Measurements from ENCODE around the gene NOVA2. TPM values are rescaled to one million over a fixed set of nuclear protein-coding genes. Genes with fewer than 3 reads are reported as not detected.

NOVA2 gene
- total RNA-seq, 1 experiment from 2014 or later = 2.5 TPM

- no peak overlapping the region for H3K4me2 ChIP-seq (ENCODE audit: low read length)
- no peak for TF ChIP-seq ELF1 (IDR thresholded peaks at IDR 0.05; ENCODE audit: borderline replicate concordance, low read depth)
- no peak for TF ChIP-seq TCF7L2 (IDR thresholded peaks at IDR 0.05; ENCODE audit: borderline replicate concordance, extremely low read depth, insufficient read depth, insufficient read length)
- no peak for TF ChIP-seq POLR2A (IDR thresholded peaks at IDR 0.05; ENCODE audit: borderline replicate concordance, extremely low read depth, insufficient read depth, insufficient read length)
- TF ChIP-seq FOSL1 (IDR thresholded peaks at IDR 0.05; ENCODE audit: low read depth) = no peak
- no peak for TF ChIP-seq CTCF (IDR thresholded peaks at IDR 0.05 in 2 of 3, conservative IDR thresholded peaks at IDR 0.05 in 1 of 3; ENCODE audit: borderline replicate concordance in 1 of 3, insufficient read depth in 1 of 3, low read depth in 2 of 3, low read length in 2 of 3)
- TF ChIP-seq SP1 (IDR thresholded peaks at IDR 0.05; ENCODE audit: low read depth) = no peak
- TF ChIP-seq SIN3A (IDR thresholded peaks at IDR 0.05; ENCODE audit: low read depth) = no peak
- no peak for TF ChIP-seq RAD21 (IDR thresholded peaks at IDR 0.05; ENCODE audit: low read depth)
- TF ChIP-seq CBX3 (IDR thresholded peaks at IDR 0.05; ENCODE audit: low read depth) = no peak
- TF ChIP-seq EZH2 (IDR thresholded peaks at IDR 0.05) = no peak
- TF ChIP-seq JUND (IDR thresholded peaks at IDR 0.05) = no peak
- TF ChIP-seq ZNF274 (IDR thresholded peaks at IDR 0.05; ENCODE audit: low read depth, low read length) = no peak
- TF ChIP-seq, protein P1, sequence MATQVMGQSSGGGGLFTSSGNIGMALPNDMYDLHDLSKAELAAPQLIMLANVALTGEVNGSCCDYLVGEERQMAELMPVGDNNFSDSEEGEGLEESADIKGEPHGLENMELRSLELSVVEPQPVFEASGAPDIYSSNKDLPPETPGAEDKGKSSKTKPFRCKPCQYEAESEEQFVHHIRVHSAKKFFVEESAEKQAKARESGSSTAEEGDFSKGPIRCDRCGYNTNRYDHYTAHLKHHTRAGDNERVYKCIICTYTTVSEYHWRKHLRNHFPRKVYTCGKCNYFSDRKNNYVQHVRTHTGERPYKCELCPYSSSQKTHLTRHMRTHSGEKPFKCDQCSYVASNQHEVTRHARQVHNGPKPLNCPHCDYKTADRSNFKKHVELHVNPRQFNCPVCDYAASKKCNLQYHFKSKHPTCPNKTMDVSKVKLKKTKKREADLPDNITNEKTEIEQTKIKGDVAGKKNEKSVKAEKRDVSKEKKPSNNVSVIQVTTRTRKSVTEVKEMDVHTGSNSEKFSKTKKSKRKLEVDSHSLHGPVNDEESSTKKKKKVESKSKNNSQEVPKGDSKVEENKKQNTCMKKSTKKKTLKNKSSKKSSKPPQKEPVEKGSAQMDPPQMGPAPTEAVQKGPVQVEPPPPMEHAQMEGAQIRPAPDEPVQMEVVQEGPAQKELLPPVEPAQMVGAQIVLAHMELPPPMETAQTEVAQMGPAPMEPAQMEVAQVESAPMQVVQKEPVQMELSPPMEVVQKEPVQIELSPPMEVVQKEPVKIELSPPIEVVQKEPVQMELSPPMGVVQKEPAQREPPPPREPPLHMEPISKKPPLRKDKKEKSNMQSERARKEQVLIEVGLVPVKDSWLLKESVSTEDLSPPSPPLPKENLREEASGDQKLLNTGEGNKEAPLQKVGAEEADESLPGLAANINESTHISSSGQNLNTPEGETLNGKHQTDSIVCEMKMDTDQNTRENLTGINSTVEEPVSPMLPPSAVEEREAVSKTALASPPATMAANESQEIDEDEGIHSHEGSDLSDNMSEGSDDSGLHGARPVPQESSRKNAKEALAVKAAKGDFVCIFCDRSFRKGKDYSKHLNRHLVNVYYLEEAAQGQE (IDR thresholded peaks at IDR 0.05; ENCODE audit: low read depth) = no peak
- no peak for TF ChIP-seq ZFX (IDR thresholded peaks at IDR 0.05)
- TF ChIP-seq, protein P2, sequence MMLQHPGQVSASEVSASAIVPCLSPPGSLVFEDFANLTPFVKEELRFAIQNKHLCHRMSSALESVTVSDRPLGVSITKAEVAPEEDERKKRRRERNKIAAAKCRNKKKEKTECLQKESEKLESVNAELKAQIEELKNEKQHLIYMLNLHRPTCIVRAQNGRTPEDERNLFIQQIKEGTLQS (IDR thresholded peaks at IDR 0.05) = no peak
- no peak for TF ChIP-seq CEBPB (IDR thresholded peaks at IDR 0.05; ENCODE audit: low read depth)
- no peak for TF ChIP-seq EZH2phosphoT487 (IDR thresholded peaks at IDR 0.05; ENCODE audit: borderline replicate concordance)
- TF ChIP-seq SRF (IDR thresholded peaks at IDR 0.05; ENCODE audit: low read depth) = no peak
- no peak overlapping the region for H3K4me3 ChIP-seq (replicated peaks in 1 of 2; ENCODE audit: low read depth in 1 of 2, low read length in 2 of 2)
- H3K27ac ChIP-seq (ENCODE audit: low read depth, low read length) = no peak overlapping the region
- H3K9ac ChIP-seq (ENCODE audit: low read length) = no peak overlapping the region
- DNase-seq (ENCODE audit: low read depth, low spot score) (no peak), ATAC-seq (no peak)
- ChIA-PET POLR2A (interaction anchor here (1.2 kb wide), 1 partner anchor 11 kb away, joined by 5 read pairs; the partner anchor contains the start of gene CCDC61), CTCF (interaction anchor here (0.5 to 1.3 kb wide), 2 partner anchors 11 to 655 kb away, joined by 3 read pairs; partner anchors contain the start of genes CCDC61 and DACT3), RAD21 (ENCODE audit: low non-redundant PET in 1 of 2, low total read pairs in 2 of 2, uncharacterized antibody in 2 of 2, unreplicated experiment in 2 of 2) (no interaction called here)
- H3K9me2 ChIP-seq (ENCODE audit: insufficient read depth) = no peaks in the 10 kb centered on the region
- H3K4me1 ChIP-seq (ENCODE audit: control insufficient read depth in 1 of 2, insufficient read depth in 2 of 2, low read length in 2 of 2) = peaks cover 4 to 5% of the 10 kb centered on the region in 2 experiments; a peak in 2 of 4 replicates
- H4K20me1 ChIP-seq (ENCODE audit: insufficient read depth) = no peaks in the 10 kb centered on the region
- H3K36me3 ChIP-seq (ENCODE audit: control insufficient read depth in 1 of 2, insufficient read depth in 2 of 2, low read length in 2 of 2) = no peaks in the 10 kb centered on the region; a peak in 2 of 4 replicates
- no peaks in the 10 kb centered on the region for H3K79me2 ChIP-seq (ENCODE audit: insufficient read depth, low read length)
- H3K27me3 ChIP-seq (ENCODE audit: insufficient read depth, low read length) = no peaks in the 10 kb centered on the region
- H2AFZ ChIP-seq (ENCODE audit: low read depth, low read length, poor library complexity, severe bottlenecking) = no peak overlapping the region
- no peaks in the 10 kb centered on the region for H3K9me3 ChIP-seq (ENCODE audit: control insufficient read depth in 1 of 2, insufficient read depth in 1 of 2, low read depth in 1 of 2, low read length in 2 of 2)
- no TSS peak for BruUV-seq (replicated peaks)
- intact Hi-C loops (cut with micrococcal nuclease) = no loop called here
These were observed 32.7 kb upstream of the NOVA2 start for GRCh38 chr19:46006411-46006810.
